H9 (cell line): ENCODE data around the gene SLC12A6. TPM values are rescaled to one million over a fixed set of nuclear protein-coding genes. Genes with fewer than 3 reads are reported as not detected.
A peak's percentile ranks its signal among the peaks of the same experiment; 100 is the strongest.

Experiments
- DNase-seq: peaks from one replicate; pipeline ENCODE4 v3.0.0-alpha.2; 2017
- H2AFZ ChIP-seq: one replicate; pipeline ENCODE4 v1.6.1; 2013; ENCODE audit warnings: mild to moderate bottlenecking, low read length, control low read depth, moderate library complexity
- H2AK5ac ChIP-seq: 2 replicates; pipeline ENCODE4 v1.6.1; 2013; ENCODE audit warnings: low read length, control low read depth, mixed read lengths; ENCODE audit not compliant: insufficient read length
- H2BK120ac ChIP-seq: one replicate; pipeline ENCODE4 v1.6.1; 2013; ENCODE audit warnings: low read depth, mild to moderate bottlenecking, low read length, control low read depth, inconsistent platforms; ENCODE audit not compliant: poor library complexity, severe bottlenecking
- H2BK12ac ChIP-seq: 2 replicates; pipeline ENCODE4 v1.6.1; 2013; ENCODE audit warnings: low read length, control low read depth, mixed read lengths, low read depth; ENCODE audit not compliant: insufficient read length
- H2BK15ac ChIP-seq: 2 replicates; pipeline ENCODE4 v1.6.1; 2013; ENCODE audit warnings: low read depth, low read length, control low read depth
- H2BK20ac ChIP-seq: one replicate; pipeline ENCODE4 v1.6.1; 2013; ENCODE audit warnings: low read depth, mild to moderate bottlenecking, low read length, control low read depth, inconsistent platforms; ENCODE audit not compliant: poor library complexity, severe bottlenecking
- H2BK5ac ChIP-seq: 2 replicates; pipeline ENCODE4 v1.6.1; 2013; ENCODE audit warnings: low read length, control low read depth, mixed read lengths; ENCODE audit not compliant: insufficient read length
- H3K14ac ChIP-seq: 2 replicates; pipeline ENCODE4 v1.6.1; 2013; ENCODE audit warnings: low read length, control low read depth; ENCODE audit not compliant: insufficient read depth
- H3K18ac ChIP-seq: 2 replicates; pipeline ENCODE4 v1.6.1; 2013; ENCODE audit warnings: low read depth, mild to moderate bottlenecking, mixed read lengths, low read length, control low read depth; ENCODE audit not compliant: insufficient read length
- H3K23ac ChIP-seq: 2 replicates; pipeline ENCODE4 v1.6.1; 2013; ENCODE audit warnings: low read length, control low read depth, mixed read lengths, low read depth; ENCODE audit not compliant: insufficient read length
- H3K23me2 ChIP-seq: 2 replicates; pipeline ENCODE4 v1.6.1; 2013; ENCODE audit warnings: low read depth, mild to moderate bottlenecking, mixed read lengths, low read length, control low read depth; ENCODE audit not compliant: insufficient read length, poor library complexity, severe bottlenecking
- H3K27ac ChIP-seq: 2 replicates; pipeline ENCODE4 v1.5.1; 2013; ENCODE audit warnings: low read length, control low read depth, mixed read lengths, low read depth; ENCODE audit not compliant: insufficient read length
- H3K27me3 ChIP-seq: 2 replicates; pipeline ENCODE4 v1.6.1; 2013; ENCODE audit warnings: low read length, control low read depth, inconsistent platforms; ENCODE audit not compliant: insufficient read depth
- H3K4ac ChIP-seq: 2 replicates; pipeline ENCODE4 v1.6.1; 2013; ENCODE audit warnings: low read depth, mild to moderate bottlenecking, control low read depth, inconsistent platforms, low read length, moderate library complexity
- H3K4me1 ChIP-seq: 2 replicates; pipeline ENCODE4 v1.6.1; 2013; ENCODE audit warnings: low read length, control low read depth, inconsistent platforms; ENCODE audit not compliant: insufficient read depth
- H3K4me2 ChIP-seq: 2 replicates; pipeline ENCODE4 v1.6.1; 2013; ENCODE audit warnings: low read length, control low read depth, mixed read lengths; ENCODE audit not compliant: insufficient read length, insufficient read depth
- H3K56ac ChIP-seq: 2 replicates; pipeline ENCODE4 v1.6.1; 2013; ENCODE audit warnings: low read depth, mild to moderate bottlenecking, mixed read lengths, low read length, control low read depth; ENCODE audit not compliant: insufficient read length
- H3K79me1 ChIP-seq: 2 replicates; pipeline ENCODE4 v1.6.1; 2013; ENCODE audit warnings: low read depth, mild to moderate bottlenecking, moderate library complexity, low read length, control low read depth, inconsistent platforms; ENCODE audit not compliant: insufficient read depth, poor library complexity, severe bottlenecking
- H3K79me2 ChIP-seq: 2 replicates; pipeline ENCODE4 v1.6.1; 2013; ENCODE audit warnings: low read length, control low read depth, inconsistent platforms; ENCODE audit not compliant: insufficient read depth
- H3K9ac ChIP-seq: 2 replicates; pipeline ENCODE4 v1.6.1; 2013; ENCODE audit warnings: low read length, control low read depth, mixed read lengths; ENCODE audit not compliant: insufficient read length; ENCODE audit errors: extremely low read depth
- H3K9me3 ChIP-seq: one replicate; pipeline ENCODE4 v1.6.1; 2013; ENCODE audit warnings: low read depth, low read length, inconsistent platforms; ENCODE audit not compliant: control insufficient read depth
- H3T11ph ChIP-seq: one replicate; pipeline ENCODE4 v1.6.1; 2013; ENCODE audit warnings: mild to moderate bottlenecking, low read length, control low read depth, inconsistent platforms
- H4K20me1 ChIP-seq: one replicate; pipeline ENCODE4 v1.6.1; 2013; ENCODE audit not compliant: control insufficient read depth, insufficient read length, insufficient read depth
- H4K5ac ChIP-seq: 2 replicates; pipeline ENCODE4 v1.6.1; 2013; ENCODE audit warnings: low read depth, mild to moderate bottlenecking, mixed read lengths, low read length, control low read depth; ENCODE audit not compliant: insufficient read length
- H4K8ac ChIP-seq: replicated peaks from 2 replicates; pipeline ENCODE4 v1.6.1; 2013; ENCODE audit warnings: low read length, control low read depth, mixed read lengths, low read depth; ENCODE audit not compliant: insufficient read length
- H4K91ac ChIP-seq: 2 replicates; pipeline ENCODE4 v1.6.1; 2013; ENCODE audit warnings: low read depth, mild to moderate bottlenecking, moderate library complexity, mixed read lengths, low read length, control low read depth; ENCODE audit not compliant: insufficient read length
- H3K27ac Mint-ChIP-seq, 3 experiments: 2 replicates in 2 of 3; 3 replicates in 1 of 3; pipeline ENCODE4 v1.8.0; 2020 to 2021; ENCODE audit warnings: mixed read lengths in 3 of 3, mild to moderate bottlenecking in 1 of 3, moderate library complexity in 1 of 3
- H3K27me3 Mint-ChIP-seq: 2 replicates; pipeline ENCODE4 v1.8.0; 2021; ENCODE audit warnings: low read depth, mild to moderate bottlenecking, moderate library complexity, mixed read lengths
- H3K36me3 Mint-ChIP-seq, 3 experiments: 2 replicates in 2 of 3; 3 replicates in 1 of 3; pipeline ENCODE4 v1.8.0; 2020 to 2021; ENCODE audit warnings: low read depth in 3 of 3, mixed read lengths in 3 of 3; ENCODE audit not compliant: insufficient read depth in 1 of 3
- H3K4me1 Mint-ChIP-seq, 2 experiments: 2 replicates each; pipeline ENCODE4 v1.8.0; 2020; ENCODE audit warnings: mixed read lengths in 2 of 2
- H3K4me3 Mint-ChIP-seq, 2 experiments: 2 replicates in 1 of 2; 3 replicates in 1 of 2; pipeline ENCODE4 v1.8.0; 2020 to 2021; ENCODE audit warnings: mild to moderate bottlenecking in 2 of 2, mixed read lengths in 2 of 2, moderate library complexity in 1 of 2
- H3K9me3 Mint-ChIP-seq, 2 experiments: 2 replicates in 1 of 2; 3 replicates in 1 of 2; pipeline ENCODE4 v1.8.0; 2020; ENCODE audit warnings: mild to moderate bottlenecking in 2 of 2, mixed read lengths in 2 of 2, moderate library complexity in 1 of 2
- WGBS: extraction: QIAGEN DNeasy Blood & Tissue Kit; methylation state at CpG from one replicate; pipeline ENCODE4 v1.1.7; 2013; ENCODE audit warnings: missing lambda C conversion rate, low lambda C conversion rate, mixed read lengths; ENCODE audit not compliant: insufficient read length; ENCODE audit errors: extremely low coverage; 5-methylcytosine and 5-hydroxymethylcytosine counted together
- total RNA-seq: library from RNA; stranded (reverse); gene quantifications from 2 replicates; pipeline ENCODE4 v1.2.1, GENCODE V29; 2021
- TF ChIP-seq, protein P1 (sequence below): fragments of 200-600 bp; sonication (generic); conservative IDR thresholded peaks from 3 replicates; pipeline ENCODE4 v1.8.0; 2021; ENCODE audit warnings: antibody characterized with exemption, mild to moderate bottlenecking

SLC12A6 gene
- total RNA-seq, 1 experiment from 2014 or later: 11.1 TPM

DNA sequence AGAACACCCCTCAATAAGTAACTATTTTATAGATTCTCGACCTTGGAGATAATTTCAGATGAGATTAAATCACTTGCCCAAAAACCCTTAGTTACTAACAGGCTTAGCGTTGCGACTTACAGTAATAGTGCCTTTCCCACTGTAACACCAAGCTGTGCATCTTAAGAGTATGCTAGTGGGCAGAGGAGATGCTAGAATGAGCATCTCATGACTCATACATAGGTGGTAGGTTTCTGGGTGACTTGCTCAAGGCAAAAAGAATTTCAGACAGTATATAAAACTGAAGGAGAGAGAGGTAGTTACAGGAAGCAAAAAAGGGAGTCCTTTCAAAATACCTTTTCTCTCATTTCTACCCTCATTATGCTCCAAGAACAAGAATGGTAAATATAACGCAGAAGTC is 131.6 kb downstream of the SLC12A6 start:
- Histone ChIP-seq H2BK120ac (no peak overlapping the region), H3K27me3 (no peaks in the 10 kb centered on the region), H3K4me1 (no peaks in the 10 kb centered on the region), H3K56ac (no peak overlapping the region), H2BK15ac (no peak overlapping the region), H2BK12ac (no peak overlapping the region), H2AFZ (no peak overlapping the region), H3K14ac (no peak overlapping the region), H3K4me2 (no peak overlapping the region), H4K8ac (no peak overlapping the region), H3K23me2 (no peaks in the 10 kb centered on the region), H4K91ac (no peak overlapping the region), H3K9ac (no peak overlapping the region), H4K5ac (no peak overlapping the region), H3K4ac (no peak overlapping the region), H3K23ac (no peak overlapping the region), H3K79me1 (peaks cover 3% of the 10 kb centered on the region), H3K27ac (no peak overlapping the region), H2BK20ac (no peak overlapping the region), H4K20me1 (no peaks in the 10 kb centered on the region), H2AK5ac (no peak overlapping the region), H3K18ac (no peak overlapping the region), H2BK5ac (no peak overlapping the region), H3T11ph (no peak overlapping the region), H3K79me2 (peaks cover 30% of the 10 kb centered on the region), H3K9me3 (no peaks in the 10 kb centered on the region)
- Mint-ChIP-seq H3K27ac (peak overlapping the region in 1 of 3 experiments; percentile 41; a peak in 2 of 7 replicates), H3K36me3 (peaks cover 11 to 35% (median 14%) of the 10 kb centered on the region in 3 experiments; a peak in 6 of 7 replicates), H3K4me1 (peaks cover 11 to 17% of the 10 kb centered on the region in 2 experiments), H3K9me3 (peaks cover 0 to 2% of the 10 kb centered on the region in 2 experiments; a peak in 2 of 5 replicates), H3K27me3 (no peaks in the 10 kb centered on the region), H3K4me3 (no peak overlapping the region)
- TF ChIP-seq, protein P1, sequence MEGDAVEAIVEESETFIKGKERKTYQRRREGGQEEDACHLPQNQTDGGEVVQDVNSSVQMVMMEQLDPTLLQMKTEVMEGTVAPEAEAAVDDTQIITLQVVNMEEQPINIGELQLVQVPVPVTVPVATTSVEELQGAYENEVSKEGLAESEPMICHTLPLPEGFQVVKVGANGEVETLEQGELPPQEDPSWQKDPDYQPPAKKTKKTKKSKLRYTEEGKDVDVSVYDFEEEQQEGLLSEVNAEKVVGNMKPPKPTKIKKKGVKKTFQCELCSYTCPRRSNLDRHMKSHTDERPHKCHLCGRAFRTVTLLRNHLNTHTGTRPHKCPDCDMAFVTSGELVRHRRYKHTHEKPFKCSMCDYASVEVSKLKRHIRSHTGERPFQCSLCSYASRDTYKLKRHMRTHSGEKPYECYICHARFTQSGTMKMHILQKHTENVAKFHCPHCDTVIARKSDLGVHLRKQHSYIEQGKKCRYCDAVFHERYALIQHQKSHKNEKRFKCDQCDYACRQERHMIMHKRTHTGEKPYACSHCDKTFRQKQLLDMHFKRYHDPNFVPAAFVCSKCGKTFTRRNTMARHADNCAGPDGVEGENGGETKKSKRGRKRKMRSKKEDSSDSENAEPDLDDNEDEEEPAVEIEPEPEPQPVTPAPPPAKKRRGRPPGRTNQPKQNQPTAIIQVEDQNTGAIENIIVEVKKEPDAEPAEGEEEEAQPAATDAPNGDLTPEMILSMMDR: no peak
- WGBS: no CpG with 5 or more reads among the region's 4 CpGs
- no peak for DNase-seq
